ENCODE results near the gene CIT. TPM values are rescaled to one million over a fixed set of nuclear protein-coding genes. Genes with fewer than 3 reads are reported as not detected.

The CIT gene
- polyA plus RNA-seq, 3 donors, result 0.03 TPM; not detected in 2

GRCh38 chr12:119770146-119770545 lies 107.0 kb downstream of the CIT start:
- no peak overlapping the region for H3K4me3 Mint-ChIP-seq
- Histone ChIP-seq H3K9ac (ENCODE audit: insufficient read depth, low read length, poor library complexity, severe bottlenecking) (no peak overlapping the region), H3K4me1 (ENCODE audit: control insufficient read depth in 1 of 2, insufficient read depth in 2 of 2, low read length in 2 of 2) (no peaks in the 10 kb centered on the region), H3K4me2 (replicated peaks; ENCODE audit: extremely low read depth, low read length, poor library complexity, severe bottlenecking) (no peak overlapping the region), H3K4me3 (replicated peaks in 1 of 3; ENCODE audit: low read depth in 2 of 3, low read length in 3 of 3) (no peak overlapping the region), H3K36me3 (replicated peaks in 1 of 2; ENCODE audit: control insufficient read depth in 1 of 2, insufficient read depth in 2 of 2, low read length in 2 of 2) (peaks cover 63 to 93% of the 10 kb centered on the region in 2 donors), H3K27ac (ENCODE audit: low read depth in 1 of 2, low read length in 2 of 2) (no peak overlapping the region), H3K79me2 (ENCODE audit: insufficient read depth, low read length) (no peaks in the 10 kb centered on the region), H2AFZ (ENCODE audit: insufficient read depth, low read depth, low read length, poor library complexity, severe bottlenecking) (no peak overlapping the region), H4K20me1 (ENCODE audit: insufficient read depth, low read length) (no peaks in the 10 kb centered on the region), H3K9me3 (replicated peaks in 1 of 2; ENCODE audit: control insufficient read depth in 1 of 2, insufficient read depth in 1 of 2, low read length in 2 of 2) (no peaks in the 10 kb centered on the region), H3K27me3 (ENCODE audit: control insufficient read depth in 2 of 2, insufficient read depth in 2 of 2, low read length in 2 of 2) (no peaks in the 10 kb centered on the region)
- H3K27ac Mint-ChIP-seq, result no peak overlapping the region
- TF ChIP-seq CTCF (IDR thresholded peaks at IDR 0.05), result no peak
- intact Hi-C loops (cut with micrococcal nuclease), result no loop called here
- WGBS (ENCODE audit: insufficient coverage), result no CpG with 5 or more reads among the region's 5 CpGs
- DNase-seq, result no peak
- peaks cover 59 to 84% of the 10 kb centered on the region in 2 donors for H3K36me3 Mint-ChIP-seq
- H3K9me3 Mint-ChIP-seq, result peaks cover 0 to 3% (median 0%) of the 10 kb centered on the region in 7 donors
- no peaks in the 10 kb centered on the region for H3K4me1 Mint-ChIP-seq
- no peaks in the 10 kb centered on the region for H3K27me3 Mint-ChIP-seq (ENCODE audit: low read depth in 3 of 3)

- intact Hi-C loops (cut with micrococcal nuclease), result no loop called here
- H3K36me3 ChIP-seq (replicated peaks in 1 of 2; ENCODE audit: control insufficient read depth in 1 of 2, insufficient read depth in 2 of 2, low read length in 2 of 2), result peaks cover 60 to 94% of the 10 kb centered on the region in 2 donors
- no peaks in the 10 kb centered on the region for H3K27me3 ChIP-seq (ENCODE audit: control insufficient read depth in 2 of 2, insufficient read depth in 2 of 2, low read length in 2 of 2)
Measured at GRCh38 chr12:119762619-119763018, 114.5 kb downstream of the CIT start.

More at GRCh38 chr12:119762619-119763018, 114.5 kb downstream of the CIT start:
- WGBS (ENCODE audit: insufficient coverage), result no CpG with 5 or more reads among the region's 4 CpGs
- Histone ChIP-seq H4K20me1 (ENCODE audit: insufficient read depth, low read length) (no peaks in the 10 kb centered on the region), H3K4me1 (ENCODE audit: control insufficient read depth in 1 of 2, insufficient read depth in 2 of 2, low read length in 2 of 2) (no peaks in the 10 kb centered on the region), H2AFZ (ENCODE audit: insufficient read depth, low read depth, low read length, poor library complexity, severe bottlenecking) (no peak overlapping the region), H3K4me3 (replicated peaks in 1 of 3; ENCODE audit: low read depth in 2 of 3, low read length in 3 of 3) (no peak overlapping the region), H3K79me2 (ENCODE audit: insufficient read depth, low read length) (no peaks in the 10 kb centered on the region), H3K9ac (ENCODE audit: insufficient read depth, low read length, poor library complexity, severe bottlenecking) (no peak overlapping the region), H3K4me2 (replicated peaks; ENCODE audit: extremely low read depth, low read length, poor library complexity, severe bottlenecking) (no peak overlapping the region), H3K27ac (ENCODE audit: low read depth in 1 of 2, low read length in 2 of 2) (no peak overlapping the region), H3K9me3 (replicated peaks in 1 of 2; ENCODE audit: control insufficient read depth in 1 of 2, insufficient read depth in 1 of 2, low read length in 2 of 2) (no peaks in the 10 kb centered on the region)
- H3K4me3 Mint-ChIP-seq, result no peak overlapping the region
- peaks cover 81 to 92% of the 10 kb centered on the region in 2 donors for H3K36me3 Mint-ChIP-seq
- H3K27me3 Mint-ChIP-seq (ENCODE audit: low read depth in 3 of 3), result no peaks in the 10 kb centered on the region
- H3K27ac Mint-ChIP-seq, result no peak overlapping the region
- no peak for TF ChIP-seq CTCF (IDR thresholded peaks at IDR 0.05)
- H3K4me1 Mint-ChIP-seq, result no peaks in the 10 kb centered on the region
- H3K9me3 Mint-ChIP-seq, result peaks cover 0 to 3% (median 0%) of the 10 kb centered on the region in 7 donors
- no peak for DNase-seq
